WTC11 (cell line): ENCODE results near the gene PARP12. TPM values are rescaled to one million over a fixed set of nuclear protein-coding genes. Genes with fewer than 3 reads are reported as not detected.

Source experiments
- ATAC-seq: fragments of 200-7000 bp; cut with Tn5 transposase; 2 replicates; pipeline ENCODE4 v1.10.0; 2021; ENCODE audit warnings: mild to moderate bottlenecking, moderate library complexity
- CTCF ChIA-PET: fragments of 300-600 bp; sonication (Branson Sonifier 250); formaldehyde crosslinking; loops from one replicate; lab custom pipeline; 2021; ENCODE audit warnings: antibody characterized with exemption; lab: Charles Lee
- POLR2A ChIA-PET: fragments of 350-600 bp; sonication (Branson Sonifier 250); formaldehyde crosslinking; loops from one replicate; lab custom pipeline; 2021; ENCODE audit warnings: antibody characterized with exemption; lab: Charles Lee
- DNase-seq: peaks from one replicate; pipeline ENCODE4 v3.0.0; 2021; ENCODE audit warnings: low spot score
- H3K27ac Mint-ChIP-seq: 2 replicates; pipeline ENCODE4 v1.8.0; 2021; ENCODE audit warnings: mixed read lengths
- H3K27me3 Mint-ChIP-seq: 2 replicates; pipeline ENCODE4 v1.8.0; 2021; ENCODE audit warnings: low read depth, mild to moderate bottlenecking, moderate library complexity, mixed read lengths
- H3K36me3 Mint-ChIP-seq: 2 replicates; pipeline ENCODE4 v1.8.0; 2021; ENCODE audit warnings: mixed read lengths
- H3K4me1 Mint-ChIP-seq: 2 replicates; pipeline ENCODE4 v1.8.0; 2022; ENCODE audit warnings: mixed read lengths
- H3K4me3 Mint-ChIP-seq: 2 replicates; pipeline ENCODE4 v1.8.0; 2021; ENCODE audit warnings: mild to moderate bottlenecking, moderate library complexity, mixed read lengths
- H3K9me3 Mint-ChIP-seq: 2 replicates; pipeline ENCODE4 v1.8.0; 2021; ENCODE audit warnings: mixed read lengths
- ATF1 ChIP-seq: sonication (generic); formaldehyde crosslinking; IDR thresholded peaks from 2 replicates; pipeline ENCODE4 v1.8.1; 2023; ENCODE audit warnings: mild to moderate bottlenecking, moderate library complexity, missing genetic modification reagents
- FOXK1 ChIP-seq: sonication (generic); formaldehyde crosslinking; IDR thresholded peaks from 2 replicates; pipeline ENCODE4 v1.8.0; 2022; ENCODE audit warnings: mild to moderate bottlenecking, moderate library complexity, missing genetic modification reagents
- JUN ChIP-seq: sonication (generic); formaldehyde crosslinking; IDR thresholded peaks from 2 replicates; pipeline ENCODE4 v1.8.0; 2023; ENCODE audit warnings: mild to moderate bottlenecking, missing genetic modification reagents
- MYBL2 ChIP-seq: sonication (generic); formaldehyde crosslinking; IDR thresholded peaks from 2 replicates; pipeline ENCODE4 v1.8.1; 2023; ENCODE audit warnings: mild to moderate bottlenecking, moderate library complexity, missing genetic modification reagents
- NFATC4 ChIP-seq: fragments of 250-450 bp; sonication (Bioruptor Pico); IDR thresholded peaks from 2 replicates; pipeline ENCODE4 v1.9.0; 2021; ENCODE audit warnings: mild to moderate bottlenecking
- NR2C2 ChIP-seq: sonication (generic); formaldehyde crosslinking; IDR thresholded peaks from 2 replicates; pipeline ENCODE4 v1.8.0; 2022; ENCODE audit warnings: mild to moderate bottlenecking, missing genetic modification reagents
- RELA ChIP-seq: sonication (generic); formaldehyde crosslinking; IDR thresholded peaks from 2 replicates; pipeline ENCODE4 v1.8.1; 2022; ENCODE audit warnings: missing genetic modification reagents, mild to moderate bottlenecking, borderline replicate concordance
- ZNF121 ChIP-seq: sonication (generic); formaldehyde crosslinking; IDR thresholded peaks from 2 replicates; pipeline ENCODE4 v1.8.0; 2023; ENCODE audit warnings: missing genetic modification reagents
- total RNA-seq: library from RNA; stranded (reverse); gene quantifications from 3 replicates; pipeline ENCODE4 v1.2.3, GENCODE V29; 2021
- TF ChIP-seq, protein P1 (sequence below): sonication (generic); formaldehyde crosslinking; IDR thresholded peaks from 2 replicates; pipeline ENCODE4 v1.8.1; 2022; ENCODE audit warnings: low read depth, mild to moderate bottlenecking, moderate library complexity, missing genetic modification reagents, borderline replicate concordance
- TF ChIP-seq, protein P2 (sequence below): fragments of 250-450 bp; sonication (Bioruptor Pico); IDR thresholded peaks from 2 replicates; pipeline ENCODE4 v1.9.0; 2021; ENCODE audit warnings: mild to moderate bottlenecking, borderline replicate concordance
- TF ChIP-seq, protein P3 (sequence below): sonication (generic); formaldehyde crosslinking; IDR thresholded peaks from 2 replicates; pipeline ENCODE4 v1.8.0; 2022; ENCODE audit warnings: mild to moderate bottlenecking, missing genetic modification reagents
- TF ChIP-seq, protein P4 (sequence below): fragments of 250-450 bp; sonication (Bioruptor Pico); conservative IDR thresholded peaks from 2 replicates; pipeline ENCODE4 v1.9.0; 2021; ENCODE audit warnings: mild to moderate bottlenecking
- TF ChIP-seq, protein P5 (sequence below): sonication (generic); formaldehyde crosslinking; IDR thresholded peaks from 2 replicates; pipeline ENCODE4 v1.8.1; 2023; ENCODE audit warnings: mild to moderate bottlenecking, missing genetic modification reagents, borderline replicate concordance
- TF ChIP-seq, protein P6 (sequence below): fragments of 200-600 bp; IDR thresholded peaks from 2 replicates; pipeline ENCODE4 v1.8.0; 2022; ENCODE audit warnings: antibody characterized with exemption
- TF ChIP-seq, protein P7 (sequence below): sonication (generic); formaldehyde crosslinking; IDR thresholded peaks from 2 replicates; pipeline ENCODE4 v1.8.1; 2023; ENCODE audit warnings: mild to moderate bottlenecking, missing genetic modification reagents
- TF ChIP-seq, protein P8 (sequence below): sonication (generic); formaldehyde crosslinking; IDR thresholded peaks from 2 replicates; pipeline ENCODE4 v1.8.0; 2023; ENCODE audit warnings: mild to moderate bottlenecking, missing genetic modification reagents

PARP12 gene
- total RNA-seq, 1 experiment from 2014 or later: 9.1 TPM

DNA sequence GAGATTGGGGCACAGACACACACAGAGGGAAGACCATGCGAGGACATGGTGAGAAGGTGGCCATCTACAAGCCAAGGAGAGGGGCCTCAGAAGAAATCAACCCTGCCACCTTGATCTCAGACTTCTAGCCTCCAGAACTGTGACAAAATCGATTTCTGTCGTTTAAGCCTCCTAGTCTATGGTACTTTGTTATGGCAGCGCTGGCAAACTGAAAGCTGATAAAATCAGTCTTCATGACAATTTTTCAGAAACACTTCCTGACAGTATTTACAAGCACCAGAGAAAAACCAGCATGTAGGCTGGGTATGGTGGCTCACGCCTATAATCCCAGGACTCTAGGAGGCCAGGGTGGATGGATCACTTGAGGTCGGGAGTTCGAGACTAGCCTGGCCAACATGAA is 4.2 kb downstream of the PARP12 start (continued):
- TF ChIP-seq, protein P1, sequence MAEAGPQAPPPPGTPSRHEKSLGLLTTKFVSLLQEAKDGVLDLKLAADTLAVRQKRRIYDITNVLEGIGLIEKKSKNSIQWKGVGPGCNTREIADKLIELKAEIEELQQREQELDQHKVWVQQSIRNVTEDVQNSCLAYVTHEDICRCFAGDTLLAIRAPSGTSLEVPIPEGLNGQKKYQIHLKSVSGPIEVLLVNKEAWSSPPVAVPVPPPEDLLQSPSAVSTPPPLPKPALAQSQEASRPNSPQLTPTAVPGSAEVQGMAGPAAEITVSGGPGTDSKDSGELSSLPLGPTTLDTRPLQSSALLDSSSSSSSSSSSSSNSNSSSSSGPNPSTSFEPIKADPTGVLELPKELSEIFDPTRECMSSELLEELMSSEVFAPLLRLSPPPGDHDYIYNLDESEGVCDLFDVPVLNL: no peak

DNA sequence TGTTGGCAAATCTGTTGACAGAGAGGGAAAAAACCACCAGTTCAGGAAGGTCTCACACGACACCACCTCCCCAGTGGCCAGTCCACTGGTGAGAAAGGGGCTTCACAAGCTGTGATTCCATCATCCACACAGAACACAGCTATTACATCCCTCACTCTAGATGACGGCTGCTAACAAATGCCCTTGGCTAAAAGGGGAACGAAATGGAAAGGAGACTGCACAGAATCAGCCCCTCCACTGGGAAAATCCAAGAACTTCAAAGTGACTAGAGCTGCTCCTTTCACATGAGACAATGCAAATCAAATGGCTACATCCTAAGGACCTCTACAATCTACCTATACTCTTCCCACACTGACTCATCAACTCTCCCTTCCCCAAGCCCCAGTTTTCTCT is 5.6 kb downstream of the PARP12 start:
- H3K9me3 Mint-ChIP-seq: no peaks in the 10 kb centered on the region
- no peak overlapping the region for H3K27ac Mint-ChIP-seq
- 0 out of 2 replicates have a peak, but pooled peaks cover 3% of the 10 kb centered on the region for H3K4me1 Mint-ChIP-seq
- no peak for ATAC-seq
- no peak overlapping the region for H3K4me3 Mint-ChIP-seq
- ChIA-PET CTCF (interaction anchor here (0.8 to 1.2 kb wide), 2 partner anchors 13 to 455 kb away, joined by 3 read pairs; no protein-coding TSS in a partner anchor), POLR2A (no interaction called here)
- no peaks in the 10 kb centered on the region for H3K36me3 Mint-ChIP-seq
- DNase-seq: no peak
- H3K27me3 Mint-ChIP-seq: peaks cover 21% of the 10 kb centered on the region
- TF ChIP-seq, protein P2, sequence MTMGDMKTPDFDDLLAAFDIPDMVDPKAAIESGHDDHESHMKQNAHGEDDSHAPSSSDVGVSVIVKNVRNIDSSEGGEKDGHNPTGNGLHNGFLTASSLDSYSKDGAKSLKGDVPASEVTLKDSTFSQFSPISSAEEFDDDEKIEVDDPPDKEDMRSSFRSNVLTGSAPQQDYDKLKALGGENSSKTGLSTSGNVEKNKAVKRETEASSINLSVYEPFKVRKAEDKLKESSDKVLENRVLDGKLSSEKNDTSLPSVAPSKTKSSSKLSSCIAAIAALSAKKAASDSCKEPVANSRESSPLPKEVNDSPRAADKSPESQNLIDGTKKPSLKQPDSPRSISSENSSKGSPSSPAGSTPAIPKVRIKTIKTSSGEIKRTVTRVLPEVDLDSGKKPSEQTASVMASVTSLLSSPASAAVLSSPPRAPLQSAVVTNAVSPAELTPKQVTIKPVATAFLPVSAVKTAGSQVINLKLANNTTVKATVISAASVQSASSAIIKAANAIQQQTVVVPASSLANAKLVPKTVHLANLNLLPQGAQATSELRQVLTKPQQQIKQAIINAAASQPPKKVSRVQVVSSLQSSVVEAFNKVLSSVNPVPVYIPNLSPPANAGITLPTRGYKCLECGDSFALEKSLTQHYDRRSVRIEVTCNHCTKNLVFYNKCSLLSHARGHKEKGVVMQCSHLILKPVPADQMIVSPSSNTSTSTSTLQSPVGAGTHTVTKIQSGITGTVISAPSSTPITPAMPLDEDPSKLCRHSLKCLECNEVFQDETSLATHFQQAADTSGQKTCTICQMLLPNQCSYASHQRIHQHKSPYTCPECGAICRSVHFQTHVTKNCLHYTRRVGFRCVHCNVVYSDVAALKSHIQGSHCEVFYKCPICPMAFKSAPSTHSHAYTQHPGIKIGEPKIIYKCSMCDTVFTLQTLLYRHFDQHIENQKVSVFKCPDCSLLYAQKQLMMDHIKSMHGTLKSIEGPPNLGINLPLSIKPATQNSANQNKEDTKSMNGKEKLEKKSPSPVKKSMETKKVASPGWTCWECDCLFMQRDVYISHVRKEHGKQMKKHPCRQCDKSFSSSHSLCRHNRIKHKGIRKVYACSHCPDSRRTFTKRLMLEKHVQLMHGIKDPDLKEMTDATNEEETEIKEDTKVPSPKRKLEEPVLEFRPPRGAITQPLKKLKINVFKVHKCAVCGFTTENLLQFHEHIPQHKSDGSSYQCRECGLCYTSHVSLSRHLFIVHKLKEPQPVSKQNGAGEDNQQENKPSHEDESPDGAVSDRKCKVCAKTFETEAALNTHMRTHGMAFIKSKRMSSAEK (CRISPR knock-in tag): no peak
- TF ChIP-seq, protein P3, sequence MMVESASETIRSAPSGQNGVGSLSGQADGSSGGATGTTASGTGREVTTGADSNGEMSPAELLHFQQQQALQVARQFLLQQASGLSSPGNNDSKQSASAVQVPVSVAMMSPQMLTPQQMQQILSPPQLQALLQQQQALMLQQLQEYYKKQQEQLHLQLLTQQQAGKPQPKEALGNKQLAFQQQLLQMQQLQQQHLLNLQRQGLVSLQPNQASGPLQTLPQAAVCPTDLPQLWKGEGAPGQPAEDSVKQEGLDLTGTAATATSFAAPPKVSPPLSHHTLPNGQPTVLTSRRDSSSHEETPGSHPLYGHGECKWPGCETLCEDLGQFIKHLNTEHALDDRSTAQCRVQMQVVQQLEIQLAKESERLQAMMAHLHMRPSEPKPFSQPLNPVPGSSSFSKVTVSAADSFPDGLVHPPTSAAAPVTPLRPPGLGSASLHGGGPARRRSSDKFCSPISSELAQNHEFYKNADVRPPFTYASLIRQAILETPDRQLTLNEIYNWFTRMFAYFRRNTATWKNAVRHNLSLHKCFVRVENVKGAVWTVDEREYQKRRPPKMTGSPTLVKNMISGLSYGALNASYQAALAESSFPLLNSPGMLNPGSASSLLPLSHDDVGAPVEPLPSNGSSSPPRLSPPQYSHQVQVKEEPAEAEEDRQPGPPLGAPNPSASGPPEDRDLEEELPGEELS (CRISPR knock-in tag): no peak
- no peak for TF ChIP-seq NR2C2 (CRISPR knock-in tag)
- no peak for TF ChIP-seq ZNF121 (CRISPR knock-in tag)
- TF ChIP-seq, protein P4, sequence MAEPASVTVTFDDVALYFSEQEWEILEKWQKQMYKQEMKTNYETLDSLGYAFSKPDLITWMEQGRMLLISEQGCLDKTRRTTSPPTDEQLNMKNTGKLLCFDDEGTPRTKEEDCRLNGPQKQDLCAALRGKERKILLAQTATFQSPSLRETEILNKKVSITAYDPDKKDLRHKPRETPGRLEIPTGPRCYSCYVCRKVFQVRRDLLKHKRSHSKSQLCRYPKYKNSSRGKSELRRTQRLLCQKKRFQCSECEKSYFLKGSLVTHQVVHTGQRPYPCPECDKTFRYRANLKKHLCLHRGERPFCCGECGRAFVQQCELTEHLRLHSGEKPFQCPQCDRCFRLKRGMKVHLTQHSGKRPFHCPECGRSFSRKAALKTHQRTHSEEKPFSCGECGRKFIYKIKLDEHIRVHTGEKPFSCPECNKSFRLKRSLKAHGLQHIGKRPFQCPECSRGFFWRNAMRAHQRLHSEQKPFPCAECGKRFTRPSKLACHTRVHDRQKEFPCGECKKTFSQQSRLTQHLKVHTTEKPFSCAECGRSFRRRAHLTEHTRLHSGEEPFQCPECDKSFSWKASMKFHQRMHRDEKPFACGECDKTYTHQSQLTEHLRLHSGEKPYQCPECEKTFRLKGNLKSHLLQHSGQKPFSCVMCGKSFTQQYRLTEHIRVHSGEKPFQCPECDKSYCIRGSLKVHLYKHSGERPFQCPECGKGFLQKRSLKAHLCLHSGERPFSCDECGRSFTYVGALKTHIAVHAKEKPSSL (CRISPR knock-in tag): no peak
- no peak for TF ChIP-seq NFATC4 (CRISPR knock-in tag)
- TF ChIP-seq, protein P5, sequence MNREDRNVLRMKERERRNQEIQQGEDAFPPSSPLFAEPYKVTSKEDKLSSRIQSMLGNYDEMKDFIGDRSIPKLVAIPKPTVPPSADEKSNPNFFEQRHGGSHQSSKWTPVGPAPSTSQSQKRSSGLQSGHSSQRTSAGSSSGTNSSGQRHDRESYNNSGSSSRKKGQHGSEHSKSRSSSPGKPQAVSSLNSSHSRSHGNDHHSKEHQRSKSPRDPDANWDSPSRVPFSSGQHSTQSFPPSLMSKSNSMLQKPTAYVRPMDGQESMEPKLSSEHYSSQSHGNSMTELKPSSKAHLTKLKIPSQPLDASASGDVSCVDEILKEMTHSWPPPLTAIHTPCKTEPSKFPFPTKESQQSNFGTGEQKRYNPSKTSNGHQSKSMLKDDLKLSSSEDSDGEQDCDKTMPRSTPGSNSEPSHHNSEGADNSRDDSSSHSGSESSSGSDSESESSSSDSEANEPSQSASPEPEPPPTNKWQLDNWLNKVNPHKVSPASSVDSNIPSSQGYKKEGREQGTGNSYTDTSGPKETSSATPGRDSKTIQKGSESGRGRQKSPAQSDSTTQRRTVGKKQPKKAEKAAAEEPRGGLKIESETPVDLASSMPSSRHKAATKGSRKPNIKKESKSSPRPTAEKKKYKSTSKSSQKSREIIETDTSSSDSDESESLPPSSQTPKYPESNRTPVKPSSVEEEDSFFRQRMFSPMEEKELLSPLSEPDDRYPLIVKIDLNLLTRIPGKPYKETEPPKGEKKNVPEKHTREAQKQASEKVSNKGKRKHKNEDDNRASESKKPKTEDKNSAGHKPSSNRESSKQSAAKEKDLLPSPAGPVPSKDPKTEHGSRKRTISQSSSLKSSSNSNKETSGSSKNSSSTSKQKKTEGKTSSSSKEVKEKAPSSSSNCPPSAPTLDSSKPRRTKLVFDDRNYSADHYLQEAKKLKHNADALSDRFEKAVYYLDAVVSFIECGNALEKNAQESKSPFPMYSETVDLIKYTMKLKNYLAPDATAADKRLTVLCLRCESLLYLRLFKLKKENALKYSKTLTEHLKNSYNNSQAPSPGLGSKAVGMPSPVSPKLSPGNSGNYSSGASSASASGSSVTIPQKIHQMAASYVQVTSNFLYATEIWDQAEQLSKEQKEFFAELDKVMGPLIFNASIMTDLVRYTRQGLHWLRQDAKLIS: no peak
- no peak for TF ChIP-seq RELA (CRISPR knock-in tag)
- TF ChIP-seq, protein P6, sequence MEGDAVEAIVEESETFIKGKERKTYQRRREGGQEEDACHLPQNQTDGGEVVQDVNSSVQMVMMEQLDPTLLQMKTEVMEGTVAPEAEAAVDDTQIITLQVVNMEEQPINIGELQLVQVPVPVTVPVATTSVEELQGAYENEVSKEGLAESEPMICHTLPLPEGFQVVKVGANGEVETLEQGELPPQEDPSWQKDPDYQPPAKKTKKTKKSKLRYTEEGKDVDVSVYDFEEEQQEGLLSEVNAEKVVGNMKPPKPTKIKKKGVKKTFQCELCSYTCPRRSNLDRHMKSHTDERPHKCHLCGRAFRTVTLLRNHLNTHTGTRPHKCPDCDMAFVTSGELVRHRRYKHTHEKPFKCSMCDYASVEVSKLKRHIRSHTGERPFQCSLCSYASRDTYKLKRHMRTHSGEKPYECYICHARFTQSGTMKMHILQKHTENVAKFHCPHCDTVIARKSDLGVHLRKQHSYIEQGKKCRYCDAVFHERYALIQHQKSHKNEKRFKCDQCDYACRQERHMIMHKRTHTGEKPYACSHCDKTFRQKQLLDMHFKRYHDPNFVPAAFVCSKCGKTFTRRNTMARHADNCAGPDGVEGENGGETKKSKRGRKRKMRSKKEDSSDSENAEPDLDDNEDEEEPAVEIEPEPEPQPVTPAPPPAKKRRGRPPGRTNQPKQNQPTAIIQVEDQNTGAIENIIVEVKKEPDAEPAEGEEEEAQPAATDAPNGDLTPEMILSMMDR: no peak
- TF ChIP-seq, protein P7, sequence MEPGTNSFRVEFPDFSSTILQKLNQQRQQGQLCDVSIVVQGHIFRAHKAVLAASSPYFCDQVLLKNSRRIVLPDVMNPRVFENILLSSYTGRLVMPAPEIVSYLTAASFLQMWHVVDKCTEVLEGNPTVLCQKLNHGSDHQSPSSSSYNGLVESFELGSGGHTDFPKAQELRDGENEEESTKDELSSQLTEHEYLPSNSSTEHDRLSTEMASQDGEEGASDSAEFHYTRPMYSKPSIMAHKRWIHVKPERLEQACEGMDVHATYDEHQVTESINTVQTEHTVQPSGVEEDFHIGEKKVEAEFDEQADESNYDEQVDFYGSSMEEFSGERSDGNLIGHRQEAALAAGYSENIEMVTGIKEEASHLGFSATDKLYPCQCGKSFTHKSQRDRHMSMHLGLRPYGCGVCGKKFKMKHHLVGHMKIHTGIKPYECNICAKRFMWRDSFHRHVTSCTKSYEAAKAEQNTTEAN (CRISPR knock-in tag): no peak
- TF ChIP-seq JUN (CRISPR knock-in tag): no peak
- no peak for TF ChIP-seq FOXK1 (CRISPR knock-in tag)
- TF ChIP-seq, protein P8, sequence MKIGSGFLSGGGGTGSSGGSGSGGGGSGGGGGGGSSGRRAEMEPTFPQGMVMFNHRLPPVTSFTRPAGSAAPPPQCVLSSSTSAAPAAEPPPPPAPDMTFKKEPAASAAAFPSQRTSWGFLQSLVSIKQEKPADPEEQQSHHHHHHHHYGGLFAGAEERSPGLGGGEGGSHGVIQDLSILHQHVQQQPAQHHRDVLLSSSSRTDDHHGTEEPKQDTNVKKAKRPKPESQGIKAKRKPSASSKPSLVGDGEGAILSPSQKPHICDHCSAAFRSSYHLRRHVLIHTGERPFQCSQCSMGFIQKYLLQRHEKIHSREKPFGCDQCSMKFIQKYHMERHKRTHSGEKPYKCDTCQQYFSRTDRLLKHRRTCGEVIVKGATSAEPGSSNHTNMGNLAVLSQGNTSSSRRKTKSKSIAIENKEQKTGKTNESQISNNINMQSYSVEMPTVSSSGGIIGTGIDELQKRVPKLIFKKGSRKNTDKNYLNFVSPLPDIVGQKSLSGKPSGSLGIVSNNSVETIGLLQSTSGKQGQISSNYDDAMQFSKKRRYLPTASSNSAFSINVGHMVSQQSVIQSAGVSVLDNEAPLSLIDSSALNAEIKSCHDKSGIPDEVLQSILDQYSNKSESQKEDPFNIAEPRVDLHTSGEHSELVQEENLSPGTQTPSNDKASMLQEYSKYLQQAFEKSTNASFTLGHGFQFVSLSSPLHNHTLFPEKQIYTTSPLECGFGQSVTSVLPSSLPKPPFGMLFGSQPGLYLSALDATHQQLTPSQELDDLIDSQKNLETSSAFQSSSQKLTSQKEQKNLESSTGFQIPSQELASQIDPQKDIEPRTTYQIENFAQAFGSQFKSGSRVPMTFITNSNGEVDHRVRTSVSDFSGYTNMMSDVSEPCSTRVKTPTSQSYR (CRISPR knock-in tag): no peak
- no peak for TF ChIP-seq MYBL2 (CRISPR knock-in tag)
- no peak for TF ChIP-seq ATF1 (CRISPR knock-in tag)
